Neutrophil (primary cell): ENCODE results near the gene PLA2R1.
A peak's percentile ranks its signal among the peaks of the same experiment; 100 is the strongest.

Experiments used
- H3K27ac ChIP-seq: fragments of 200-600 bp; sonication (generic); 2 replicates; pipeline ENCODE4 v1.5.1; 2016; ENCODE audit warnings: mild to moderate bottlenecking, moderate library complexity
- H3K27me3 ChIP-seq: fragments of 200-600 bp; sonication (generic); 2 replicates; pipeline ENCODE4 v1.6.0; 2016; ENCODE audit warnings: mild to moderate bottlenecking
- H3K36me3 ChIP-seq: fragments of 200-600 bp; sonication (generic); 2 replicates; pipeline ENCODE4 v1.5.1; 2017
- H3K4me1 ChIP-seq, 2 experiments: fragments of 200-600 bp in 1 of 2; sonication (generic) in 1 of 2; 1 replicate in 1 of 2; 2 replicates in 1 of 2; pipeline versions ENCODE4 v1.5.1 to v1.6.1; 2013 to 2016; ENCODE audit warnings: low read depth in 1 of 2, low read length in 1 of 2, mild to moderate bottlenecking in 1 of 2, moderate library complexity in 1 of 2; ENCODE audit not compliant: control insufficient read depth in 1 of 2, insufficient read depth in 1 of 2
- H3K4me3 ChIP-seq, 2 experiments: fragments of 200-600 bp in 1 of 2; sonication (generic) in 1 of 2; 1 replicate in 1 of 2; 2 replicates in 1 of 2; pipeline ENCODE4 v1.5.1; 2013 to 2016; ENCODE audit warnings: low read depth in 1 of 2, low read length in 1 of 2, mild to moderate bottlenecking in 1 of 2, moderate library complexity in 1 of 2
- H3K9me3 ChIP-seq: fragments of 200-600 bp; sonication (generic); 2 replicates; pipeline ENCODE4 v1.5.1; 2016
- CTCF ChIP-seq: fragments of 200-600 bp; sonication (generic); IDR thresholded peaks from 2 replicates; pipeline ENCODE4 v1.5.1; 2016; ENCODE audit warnings: antibody characterized with exemption

Gene PLA2R1

GRCh38 chr2:159900343-159900742 lies 162.1 kb downstream of the PLA2R1 start:
- no peak for TF ChIP-seq CTCF
- H3K27me3 ChIP-seq: no peaks in the 10 kb centered on the region
- peaks cover 7% of the 10 kb centered on the region for H3K36me3 ChIP-seq
- no peaks in the 10 kb centered on the region for H3K9me3 ChIP-seq
- peak overlapping the region; percentile 56 for H3K27ac ChIP-seq
- H3K4me3 ChIP-seq: no peak overlapping the region
- H3K4me1 ChIP-seq: peaks cover 34 to 36% of the 10 kb centered on the region in 2 experiments

DNA sequence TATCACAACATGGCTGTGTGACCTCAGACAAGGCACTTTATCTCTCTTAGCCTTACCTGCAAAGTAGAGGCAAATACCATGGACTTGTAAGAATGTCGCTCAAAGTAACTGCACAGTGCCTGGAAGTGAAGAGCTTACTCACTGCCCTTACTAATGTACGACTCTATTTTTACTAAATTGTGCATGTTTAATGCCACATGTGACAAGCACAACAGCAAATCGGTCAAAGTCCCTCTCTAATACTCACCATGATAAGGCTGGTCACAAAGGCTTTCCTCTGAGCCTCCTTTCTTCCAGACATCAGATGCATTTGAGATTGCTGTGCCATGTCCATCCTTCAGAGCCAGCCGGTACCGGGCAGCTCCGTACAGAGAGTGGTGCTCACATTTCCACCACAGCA lies 164.0 kb downstream of the PLA2R1 start:
- H3K4me1 ChIP-seq: peaks cover 29 to 35% of the 10 kb centered on the region in 2 experiments
- no peaks in the 10 kb centered on the region for H3K27me3 ChIP-seq
- H3K27ac ChIP-seq: no peak overlapping the region
- H3K4me3 ChIP-seq: no peak overlapping the region
- no peaks in the 10 kb centered on the region for H3K9me3 ChIP-seq
- no peak for TF ChIP-seq CTCF
- peaks cover 7% of the 10 kb centered on the region for H3K36me3 ChIP-seq

GRCh38 chr2:159897720-159898119 lies 164.7 kb downstream of the PLA2R1 start:
- no peak overlapping the region for H3K27ac ChIP-seq
- H3K27me3 ChIP-seq: no peaks in the 10 kb centered on the region
- H3K36me3 ChIP-seq: peaks cover 7% of the 10 kb centered on the region
- H3K9me3 ChIP-seq: no peaks in the 10 kb centered on the region
- H3K4me1 ChIP-seq: peaks cover 29 to 35% of the 10 kb centered on the region in 2 experiments
- TF ChIP-seq CTCF: no peak
- H3K4me3 ChIP-seq: no peak overlapping the region

DNA sequence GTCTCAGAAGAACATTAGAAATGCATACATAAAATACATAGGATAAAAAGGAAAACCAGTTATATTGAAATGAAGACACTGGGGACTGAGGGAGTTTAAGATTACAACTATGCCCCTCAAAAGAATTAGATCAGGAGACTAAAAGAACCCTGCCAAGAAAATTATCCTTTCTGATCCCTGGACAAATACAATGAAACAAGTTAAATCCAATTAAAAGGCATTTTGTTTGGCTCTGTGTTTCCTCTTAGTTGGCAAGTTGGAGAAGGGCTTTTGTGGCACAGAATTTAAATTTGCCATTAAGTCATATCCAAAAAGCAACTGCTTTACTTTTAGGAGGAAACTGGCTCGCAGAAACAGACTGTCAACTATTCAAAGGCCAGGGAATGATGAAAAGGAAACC lies 165.3 kb downstream of the PLA2R1 start:
- Histone ChIP-seq H3K4me3 (no peak overlapping the region), H3K27ac (no peak overlapping the region), H3K9me3 (no peaks in the 10 kb centered on the region), H3K4me1 (peaks cover 34 to 39% of the 10 kb centered on the region in 2 experiments), H3K27me3 (no peaks in the 10 kb centered on the region), H3K36me3 (peaks cover 7% of the 10 kb centered on the region)
- TF ChIP-seq CTCF: no peak

- H3K36me3 ChIP-seq: peaks cover 7% of the 10 kb centered on the region
- H3K4me1 ChIP-seq: peaks cover 47 to 50% of the 10 kb centered on the region in 2 experiments
- H3K27ac ChIP-seq: peak overlapping the region; percentile 72
- no peaks in the 10 kb centered on the region for H3K27me3 ChIP-seq
- TF ChIP-seq CTCF: no peak
- no peak overlapping the region for H3K4me3 ChIP-seq
- no peaks in the 10 kb centered on the region for H3K9me3 ChIP-seq
Measured at GRCh38 chr2:159895258-159896065, 167.0 kb downstream of the PLA2R1 start.
